ENCODE results near the gene GFER. TPM values are rescaled to one million over a fixed set of nuclear protein-coding genes. Genes with fewer than 3 reads are reported as not detected.
A peak's percentile ranks its signal among the peaks of the same experiment; 100 is the strongest.

Gene GFER
- total and polyA plus RNA-seq, 7 experiments from 2014 or later: 14.0 to 30.8 (median 19.6) TPM

DNA sequence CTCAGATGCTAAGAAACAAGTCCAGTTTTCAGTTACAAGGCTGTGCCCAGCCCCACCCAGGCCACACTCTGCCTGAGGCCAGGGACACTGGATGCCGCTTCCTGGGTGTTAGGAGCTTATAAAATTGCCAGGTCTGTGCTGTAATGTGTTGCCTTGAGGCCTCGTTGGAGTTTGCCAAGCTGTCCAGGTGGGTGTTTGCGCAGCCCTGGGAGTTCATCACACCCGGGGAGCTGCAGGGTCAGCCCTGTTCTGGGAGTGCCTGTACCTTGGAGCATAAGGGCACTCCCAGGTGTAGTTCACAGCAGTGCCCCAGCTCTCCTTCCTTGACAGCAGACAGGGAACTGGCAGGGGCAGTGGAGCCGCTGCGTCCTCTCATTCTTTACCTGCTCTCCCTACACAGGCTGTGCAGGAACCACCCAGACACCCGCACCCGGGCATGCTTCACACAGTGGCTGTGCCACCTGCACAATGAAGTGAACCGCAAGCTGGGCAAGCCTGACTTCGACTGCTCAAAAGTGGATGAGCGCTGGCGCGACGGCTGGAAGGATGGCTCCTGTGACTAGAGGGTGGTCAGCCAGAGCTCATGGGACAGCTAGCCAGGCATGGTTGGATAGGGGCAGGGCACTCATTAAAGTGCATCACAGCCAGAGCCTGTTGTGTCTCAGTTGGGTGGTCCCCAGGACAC lies 1.6 kb downstream of the GFER start:
- no peak overlapping the region for H3K27ac ChIP-seq (ENCODE audit: low read depth, low read length)
- POLR2A ChIA-PET: interaction anchor here (1.7 to 11.4 kb wide), 3 partner anchors 14 to 170 kb away, joined by 7 to 61 read pairs (median 18); partner anchors contain the start of genes RPS2, TBL3 and TRAF7
- no peak overlapping the region for H3K4me3 ChIP-seq (ENCODE audit: low read length)
- peaks cover 0 to 15% (median 0%) of the 10 kb centered on the region in 3 experiments for H3K36me3 ChIP-seq (ENCODE audit: control insufficient read depth in 2 of 3, insufficient read depth in 3 of 3, low read length in 3 of 3)
- H3K4me3 Mint-ChIP-seq: peak overlapping the region in 9 of 10 donors; percentile 66 to 86 (median 82)
- DNase-seq: no peak
- peaks cover 4 to 17% of the 10 kb centered on the region in 2 donors for H3K4me1 ChIP-seq (ENCODE audit: control insufficient read depth in 2 of 2, insufficient read depth in 2 of 2, low read length in 2 of 2)
- no peak for ATAC-seq
- intact Hi-C loops (cut with micrococcal nuclease): no loop called here
- no peaks in the 10 kb centered on the region for H3K9me3 Mint-ChIP-seq
- H3K27me3 Mint-ChIP-seq: peaks cover 16 to 39% (median 17%) of the 10 kb centered on the region in 5 donors
- peak overlapping the region in 2 of 9 donors; percentile 59 to 72 for H3K27ac Mint-ChIP-seq
- CTCF ChIA-PET: interaction anchor here (0.6 kb wide), 1 partner anchor 151 kb away, joined by 6 read pairs; no protein-coding TSS in a partner anchor
- H3K27me3 ChIP-seq (ENCODE audit: control insufficient read depth in 2 of 2, insufficient read depth in 2 of 2, low read length in 2 of 2): peaks cover 0 to 6% of the 10 kb centered on the region in 2 donors
- H3K9me3 ChIP-seq (ENCODE audit: control insufficient read depth in 2 of 3, low read length in 3 of 3): no peaks in the 10 kb centered on the region
- H3K4me1 Mint-ChIP-seq: peaks cover 5 to 31% (median 24%) of the 10 kb centered on the region in 7 donors
- peaks cover 0 to 8% (median 4%) of the 10 kb centered on the region in 5 donors for H3K36me3 Mint-ChIP-seq

GRCh38 chr16:1987198-1987597 lies 3.2 kb downstream of the GFER start:
- no peaks in the 10 kb centered on the region for H3K9me3 ChIP-seq (ENCODE audit: control insufficient read depth in 2 of 3, low read length in 3 of 3)
- CTCF ChIA-PET: no interaction called here
- H3K27ac ChIP-seq (ENCODE audit: low read depth, low read length): no peak overlapping the region
- Mint-ChIP-seq H3K27ac (no peak overlapping the region), H3K9me3 (no peaks in the 10 kb centered on the region), H3K4me1 (peaks cover 5 to 40% (median 34%) of the 10 kb centered on the region in 7 donors), H3K36me3 (peaks cover 0 to 8% (median 4%) of the 10 kb centered on the region in 5 donors), H3K27me3 (peaks cover 8 to 23% (median 17%) of the 10 kb centered on the region in 5 donors), H3K4me3 (no peak overlapping the region)
- intact Hi-C loops (cut with micrococcal nuclease): no loop called here
- peaks cover 0 to 15% (median 0%) of the 10 kb centered on the region in 3 experiments for H3K36me3 ChIP-seq (ENCODE audit: control insufficient read depth in 2 of 3, insufficient read depth in 3 of 3, low read length in 3 of 3)
- ATAC-seq (no peak), DNase-seq (no peak)
- H3K4me3 ChIP-seq (ENCODE audit: low read length): no peak overlapping the region
- POLR2A ChIA-PET: interaction anchor here (0.9 to 11.4 kb wide), 4 partner anchors 11 to 26 kb away, joined by 3 to 61 read pairs (median 5); partner anchors contain the start of genes RPS2 and TBL3
- H3K27me3 ChIP-seq (ENCODE audit: control insufficient read depth in 2 of 2, insufficient read depth in 2 of 2, low read length in 2 of 2): peaks cover 0 to 3% of the 10 kb centered on the region in 2 donors
- H3K4me1 ChIP-seq (ENCODE audit: control insufficient read depth in 2 of 2, insufficient read depth in 2 of 2, low read length in 2 of 2): peaks cover 15 to 28% of the 10 kb centered on the region in 2 donors

GRCh38 chr16:1989209-1990100 lies 5.5 kb downstream of the GFER start, which contains the start of gene SYNGR3:
Gene SYNGR3, plus strand, starts transcription at chr16:1989970. Its CDS starts 133 bp downstream, at chr16:1990103.
- Mint-ChIP-seq H3K27me3 (peaks cover 8 to 17% (median 12%) of the 10 kb centered on the region in 5 donors), H3K27ac (peak within 1 kb of the TSS in 5 of 9 donors; percentile 22 to 78 (median 62)), H3K9me3 (no peaks in the 10 kb centered on the region), H3K36me3 (peaks cover 0 to 8% (median 4%) of the 10 kb centered on the region in 5 donors), H3K4me1 (peaks cover 5 to 42% (median 30%) of the 10 kb centered on the region in 7 donors), H3K4me3 (peak within 1 kb of the TSS; percentile 45 to 83 (median 74))
- Histone ChIP-seq H3K36me3 (ENCODE audit: control insufficient read depth in 2 of 3, insufficient read depth in 3 of 3, low read length in 3 of 3) (peaks cover 0 to 15% (median 0%) of the 10 kb centered on the region in 3 experiments), H3K27ac (ENCODE audit: low read depth, low read length) (no peak within 1 kb of the TSS), H3K4me3 (ENCODE audit: low read length) (peak within 1 kb of the TSS; percentile 22), H3K4me1 (ENCODE audit: control insufficient read depth in 2 of 2, insufficient read depth in 2 of 2, low read length in 2 of 2) (peaks cover 15 to 22% of the 10 kb centered on the region in 2 donors), H3K9me3 (ENCODE audit: control insufficient read depth in 2 of 3, low read length in 3 of 3) (no peaks in the 10 kb centered on the region), H3K27me3 (ENCODE audit: control insufficient read depth in 2 of 2, insufficient read depth in 2 of 2, low read length in 2 of 2) (peaks cover 0 to 3% of the 10 kb centered on the region in 2 donors)
- ChIA-PET CTCF (no interaction called here), POLR2A (interaction anchor here (1.9 to 3.6 kb wide), 2 partner anchors 18 to 24 kb away, joined by 5 to 39 read pairs; partner anchors contain the start of genes RNF151, RPS2 and TBL3)
- DNase-seq (peak in 1 of 9 donors; percentile 14), ATAC-seq (no peak)
- intact Hi-C loops (cut with micrococcal nuclease): loop anchor here (2.0 to 10.0 kb wide), 2 partner anchors 25 to 235 kb away; partner anchors contain the start of genes E4F1 (in 1 of the 2) and RPS2 (in 1 of the 2)

DNA sequence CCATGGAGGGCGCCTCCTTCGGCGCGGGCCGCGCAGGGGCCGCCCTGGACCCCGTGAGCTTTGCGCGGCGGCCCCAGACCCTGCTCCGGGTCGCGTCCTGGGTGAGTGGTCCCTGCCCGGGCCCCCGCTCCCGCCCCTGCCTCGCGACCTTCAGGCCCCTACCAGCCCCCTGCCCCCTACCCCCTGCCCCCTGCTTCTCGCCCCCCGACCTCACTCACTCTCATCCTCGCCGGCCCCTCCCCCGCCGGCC lies 6.0 kb downstream of the GFER start:
- intact Hi-C loops (cut with micrococcal nuclease): loop anchor here (2.0 to 10.0 kb wide), 2 partner anchors 25 to 235 kb away; partner anchors contain the start of genes E4F1 (in 1 of the 2) and RPS2 (in 1 of the 2)
- no peak overlapping the region for H3K4me3 ChIP-seq (ENCODE audit: low read length)
- H3K27ac Mint-ChIP-seq: no peak overlapping the region
- H3K9me3 Mint-ChIP-seq: no peaks in the 10 kb centered on the region
- ATAC-seq: no peak
- H3K27ac ChIP-seq (ENCODE audit: low read depth, low read length): no peak overlapping the region
- ChIA-PET CTCF (no interaction called here), POLR2A (interaction anchor here (1.4 to 3.6 kb wide), 4 partner anchors 18 to 693 kb away, joined by 3 to 39 read pairs (median 4); partner anchors contain the start of genes KCTD5, RNF151, RPS2 and TBL3)
- H3K4me1 Mint-ChIP-seq: peaks cover 5 to 37% (median 25%) of the 10 kb centered on the region in 7 donors
- peaks cover 0 to 15% (median 0%) of the 10 kb centered on the region in 3 experiments for H3K36me3 ChIP-seq (ENCODE audit: control insufficient read depth in 2 of 3, insufficient read depth in 3 of 3, low read length in 3 of 3)
- H3K9me3 ChIP-seq (ENCODE audit: control insufficient read depth in 2 of 3, low read length in 3 of 3): no peaks in the 10 kb centered on the region
- peak overlapping the region in 2 of 10 donors; percentile 2 to 75 for H3K4me3 Mint-ChIP-seq
- no peak for DNase-seq
- H3K27me3 ChIP-seq (ENCODE audit: control insufficient read depth in 2 of 2, insufficient read depth in 2 of 2, low read length in 2 of 2): peaks cover 0 to 3% of the 10 kb centered on the region in 2 donors
- H3K4me1 ChIP-seq (ENCODE audit: control insufficient read depth in 2 of 2, insufficient read depth in 2 of 2, low read length in 2 of 2): peaks cover 15 to 17% of the 10 kb centered on the region in 2 donors
- H3K27me3 Mint-ChIP-seq: peaks cover 8 to 17% (median 12%) of the 10 kb centered on the region in 5 donors
- H3K36me3 Mint-ChIP-seq: peaks cover 0 to 8% (median 4%) of the 10 kb centered on the region in 5 donors

GRCh38 chr16:1990351-1991134 lies 6.5 kb downstream of the GFER start:
- intact Hi-C loops (cut with micrococcal nuclease): loop anchor here (2.0 to 10.0 kb wide), 2 partner anchors 26 to 234 kb away; partner anchors contain the start of genes E4F1 (in 1 of the 2) and RPS2 (in 1 of the 2)
- no peaks in the 10 kb centered on the region for H3K9me3 Mint-ChIP-seq
- H3K36me3 ChIP-seq (ENCODE audit: control insufficient read depth in 2 of 3, insufficient read depth in 3 of 3, low read length in 3 of 3): peaks cover 0 to 14% (median 0%) of the 10 kb centered on the region in 3 experiments
- peaks cover 0 to 3% of the 10 kb centered on the region in 2 donors for H3K27me3 ChIP-seq (ENCODE audit: control insufficient read depth in 2 of 2, insufficient read depth in 2 of 2, low read length in 2 of 2)
- ChIA-PET CTCF (no interaction called here), POLR2A (interaction anchor here (0.6 to 3.7 kb wide), 12 partner anchors 9 to 1242 kb away, joined by 3 to 39 read pairs (median 4); partner anchors contain the start of genes KCTD5, NDUFB10, NOXO1 and PGP)
- peak overlapping the region; percentile 22 for H3K4me3 ChIP-seq (ENCODE audit: low read length)
- no peaks in the 10 kb centered on the region for H3K9me3 ChIP-seq (ENCODE audit: control insufficient read depth in 2 of 3, low read length in 3 of 3)
- ATAC-seq (no peak), DNase-seq (peak in 1 of 9 donors; percentile 73)
- peaks cover 8 to 17% (median 12%) of the 10 kb centered on the region in 5 donors for H3K27me3 Mint-ChIP-seq
- peaks cover 5 to 33% (median 22%) of the 10 kb centered on the region in 7 donors for H3K4me1 Mint-ChIP-seq
- no peak overlapping the region for H3K27ac ChIP-seq (ENCODE audit: low read depth, low read length)
- H3K4me1 ChIP-seq (ENCODE audit: control insufficient read depth in 2 of 2, insufficient read depth in 2 of 2, low read length in 2 of 2): peaks cover 15 to 16% of the 10 kb centered on the region in 2 donors
- H3K27ac Mint-ChIP-seq: peak overlapping the region in 4 of 9 donors; percentile 62 to 82 (median 68)
- peaks cover 0 to 8% (median 4%) of the 10 kb centered on the region in 5 donors for H3K36me3 Mint-ChIP-seq
- peak overlapping the region; percentile 68 to 83 (median 77) for H3K4me3 Mint-ChIP-seq
